Prostate gland (tissue), 2 donors: Measurements from ENCODE around the gene SLC41A1.

ENCODE experiments used
- CTCF ChIP-seq, 4 experiments: fragments of 200-600 bp in 2 of 4; fragments of 450-650 bp in 2 of 4; sonication (generic) in 2 of 4; IDR thresholded peaks; 1 replicate in 3 of 4; 2 replicates in 1 of 4; pipeline ENCODE4 v1.5.1; 2016 to 2019; ENCODE audit warnings: antibody characterized with exemption in 4 of 4, mild to moderate bottlenecking in 2 of 4, moderate library complexity in 2 of 4
- POLR2A ChIP-seq: fragments of 450-650 bp; IDR thresholded peaks from one replicate; pipeline ENCODE4 v1.6.1; 2016; ENCODE audit warnings: antibody characterized with exemption, mild to moderate bottlenecking
- POLR2AphosphoS5 ChIP-seq: sonication (generic); formaldehyde crosslinking; IDR thresholded peaks from one replicate; pipeline ENCODE4 v1.6.1; 2017; ENCODE audit warnings: antibody characterized with exemption

DNA sequence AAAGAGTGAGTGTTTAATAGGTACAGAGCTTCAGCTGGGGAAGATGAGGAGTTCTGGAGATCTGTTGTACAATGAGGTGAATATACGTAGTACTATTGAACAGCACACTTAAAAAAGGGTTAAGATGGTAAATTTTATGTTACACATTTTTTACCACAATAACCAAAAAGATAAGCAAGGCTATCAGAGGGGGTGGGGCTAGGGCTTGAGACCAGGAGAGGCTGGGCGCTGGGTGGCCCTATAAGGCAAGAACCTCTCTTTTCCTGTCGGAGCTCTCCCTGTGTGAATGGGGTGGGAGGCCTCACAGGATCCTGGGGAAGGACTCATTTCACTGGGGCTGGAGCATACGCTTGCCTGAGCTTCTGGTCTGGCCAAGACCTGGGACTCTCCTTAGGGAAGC is 9.0 kb downstream of the SLC41A1 start:
- TF ChIP-seq CTCF (IDR thresholded peaks at IDR 0.05) (no peak), POLR2A (no peak), POLR2AphosphoS5 (no peak)
